Activated gamma-delta T cell (primary cell): ENCODE data around the gene UROC1.
A peak's percentile ranks its signal among the peaks of the same experiment; 100 is the strongest.

ENCODE experiments used
- DNase-seq: peaks from one replicate; lab custom pipeline; 2025; lab: John Stamatoyannopoulos, UW

The UROC1 gene

DNA sequence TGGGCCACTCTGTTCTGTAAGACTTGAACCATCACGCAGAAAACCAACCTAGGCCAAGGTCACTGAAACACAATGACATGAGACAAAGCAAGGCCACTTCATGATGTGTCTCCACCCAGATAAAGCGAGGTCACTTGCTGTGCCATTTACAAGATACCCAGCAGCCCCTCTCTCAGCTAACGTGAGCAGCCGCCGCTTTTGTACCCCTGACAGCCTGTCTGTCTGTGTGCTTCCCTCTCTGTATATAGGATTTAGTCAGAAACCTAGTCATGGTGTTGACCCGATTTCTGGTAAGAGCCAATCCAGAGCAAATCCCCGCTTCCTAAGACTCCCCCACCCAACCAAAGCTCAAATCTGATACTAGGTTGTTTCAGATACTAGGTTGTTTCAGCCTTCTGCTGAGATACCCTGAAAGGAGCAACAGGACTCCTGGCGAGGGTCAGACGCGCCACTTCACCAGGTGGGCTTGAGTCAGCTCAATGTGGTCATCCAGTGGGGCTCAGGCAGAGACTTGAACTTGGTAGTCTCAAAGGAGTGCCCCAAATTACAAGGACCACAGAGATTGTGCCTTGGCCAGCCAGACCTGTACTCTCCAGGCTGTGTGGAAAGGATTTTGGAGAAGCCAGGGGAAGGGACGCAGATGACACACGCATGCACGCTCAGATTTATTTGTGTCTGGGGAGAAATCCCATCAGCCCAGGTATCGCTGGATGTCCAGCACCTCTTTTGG is 38.8 kb downstream of the UROC1 start:
- DNase-seq = no peak

DNA sequence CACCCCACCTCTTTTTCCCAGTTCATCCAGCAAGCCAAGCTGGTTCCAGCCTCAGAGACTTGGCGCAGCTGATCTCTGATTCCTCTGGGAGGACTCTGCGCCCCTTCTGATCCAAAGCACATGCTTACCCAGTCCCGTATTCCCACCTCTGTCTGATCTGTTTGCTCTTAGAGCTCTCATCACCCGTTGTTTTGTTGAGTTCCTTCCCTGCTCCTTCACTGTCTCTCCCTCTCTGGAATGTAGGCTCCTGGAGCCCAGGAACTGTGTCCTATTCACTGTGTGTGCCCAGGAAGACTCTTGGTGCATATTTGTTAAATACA is 40.6 kb downstream of the UROC1 start:
- DNase-seq = no peak

DNA sequence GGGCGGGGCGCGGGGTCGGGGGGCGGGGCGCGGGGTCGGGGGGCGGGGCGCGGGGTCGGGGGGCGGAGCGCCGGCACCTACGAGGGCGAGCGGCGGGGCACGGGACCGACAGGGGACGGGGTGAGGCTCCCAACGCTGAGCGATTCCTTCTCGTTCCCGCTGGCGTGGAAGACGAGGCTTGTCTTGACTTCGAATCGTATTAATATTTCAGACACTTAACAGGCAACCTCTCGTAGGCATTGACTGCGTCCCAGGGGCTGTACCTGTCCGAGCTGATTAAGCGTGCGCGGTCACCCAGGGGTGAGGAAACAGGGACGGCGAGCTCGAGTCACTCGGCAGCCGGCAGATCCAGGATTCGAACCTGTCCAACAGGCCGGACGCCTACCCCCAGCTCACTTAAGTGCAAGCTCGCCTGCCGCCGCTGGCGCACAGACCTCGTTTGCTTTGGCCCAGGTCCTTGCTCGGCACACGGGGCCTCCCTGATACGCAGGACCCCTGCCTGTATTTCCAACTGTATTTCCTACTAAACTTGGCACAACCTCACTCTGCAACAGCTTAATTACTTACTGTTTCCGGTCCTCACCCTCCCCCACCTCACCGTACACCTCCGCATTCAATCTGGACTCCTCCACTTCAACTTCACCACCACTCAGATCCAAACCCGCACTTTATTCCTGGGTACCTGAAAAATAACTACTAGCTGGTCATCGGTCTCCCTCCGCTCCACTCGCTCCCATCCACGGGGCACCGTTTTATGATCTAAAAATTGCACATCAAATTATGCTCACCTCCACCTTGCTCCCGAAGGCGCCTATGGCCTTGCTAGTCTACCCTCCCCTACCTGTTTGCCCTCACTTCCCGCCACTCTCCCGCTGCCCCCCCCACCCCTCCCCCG is 41.2 kb downstream of the UROC1 start:
- DNase-seq = no peak

DNA sequence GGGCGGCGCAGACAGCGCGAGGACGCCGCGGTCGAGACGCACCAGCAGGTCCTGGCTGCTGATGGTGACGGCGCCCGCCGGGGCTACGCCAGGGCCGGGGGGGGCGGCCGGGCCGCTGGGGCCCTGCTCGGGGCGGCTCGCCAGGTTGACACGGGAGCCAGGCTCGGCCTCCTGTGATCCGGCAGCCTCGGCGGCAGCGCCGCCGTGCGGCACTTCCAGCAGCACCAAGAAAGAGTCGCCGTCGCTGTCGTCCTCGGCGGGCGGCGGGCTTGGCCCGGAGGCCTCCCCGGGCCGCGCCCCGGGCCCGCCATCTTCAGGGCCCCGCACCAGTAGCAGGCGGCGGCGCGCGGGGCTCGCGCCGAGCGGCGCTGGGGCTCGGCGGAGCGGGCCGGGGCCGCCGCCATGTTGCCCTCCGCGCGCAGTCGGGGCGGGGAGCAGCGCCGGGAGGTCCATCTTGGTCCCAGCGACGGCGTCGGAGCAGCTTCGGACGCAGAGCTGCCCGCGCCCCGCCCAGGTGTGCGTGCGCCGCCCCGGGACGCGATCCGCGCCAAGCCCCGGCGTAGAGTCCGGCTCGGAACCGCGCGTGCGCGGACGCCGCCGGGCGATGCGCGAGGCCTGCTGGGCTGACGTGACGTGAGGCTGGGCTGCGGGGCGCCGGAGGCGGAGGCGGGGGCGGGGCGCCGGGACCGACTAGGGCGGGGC is 42.0 kb downstream of the UROC1 start, which contains the start of gene ZXDC:
ZXDC (minus strand) TSS at position 479 of the 702 bp plus-strand sequence; CDS start at position 453, 26 bp downstream.
- peak; percentile 93 for DNase-seq

DNA sequence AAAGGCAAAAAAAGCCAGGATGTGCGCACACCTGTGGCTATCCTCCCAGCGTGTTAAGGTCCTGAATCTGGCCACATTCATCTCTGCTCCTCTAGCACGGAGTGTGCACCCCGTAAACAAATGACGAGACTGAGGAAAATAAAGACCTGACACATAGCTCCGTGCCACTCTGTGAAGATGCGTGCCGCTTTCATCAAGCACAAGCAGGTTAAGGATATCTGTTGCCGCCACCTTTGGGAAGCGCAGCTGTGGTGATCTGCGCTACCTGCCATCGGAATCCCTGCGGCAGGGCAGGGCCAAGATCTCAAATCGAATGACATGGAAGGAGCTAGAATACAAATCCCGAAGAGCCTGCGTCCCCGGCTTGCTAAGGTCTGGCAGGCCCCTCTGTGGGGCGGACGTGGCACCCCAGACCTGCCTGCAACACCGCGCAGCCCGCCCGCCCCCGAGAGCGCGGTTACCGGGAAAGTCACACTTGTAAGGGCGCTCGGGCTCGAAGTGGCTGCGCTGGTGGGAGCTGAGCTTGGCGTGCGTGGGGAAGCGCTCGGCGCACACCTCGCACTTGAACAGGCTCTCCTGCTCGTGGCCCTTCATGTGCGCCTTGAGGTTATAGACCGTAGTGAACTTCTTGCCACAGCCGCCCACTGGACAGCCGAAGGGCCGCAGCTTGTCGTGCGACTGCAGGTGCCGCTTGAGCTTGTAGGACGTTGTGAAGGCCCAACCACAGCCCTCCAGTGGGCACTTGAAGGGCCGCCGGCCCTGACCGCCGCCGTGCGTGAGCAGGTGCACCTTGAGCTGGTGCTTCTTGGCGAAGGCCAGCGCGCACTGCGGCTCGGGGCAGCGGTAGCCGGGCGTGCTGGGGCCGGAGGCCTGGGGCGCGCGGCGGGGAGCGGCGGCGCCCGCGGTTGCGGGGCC is 42.8 kb downstream of the UROC1 start:
- DNase-seq = peak; percentile 34

DNA sequence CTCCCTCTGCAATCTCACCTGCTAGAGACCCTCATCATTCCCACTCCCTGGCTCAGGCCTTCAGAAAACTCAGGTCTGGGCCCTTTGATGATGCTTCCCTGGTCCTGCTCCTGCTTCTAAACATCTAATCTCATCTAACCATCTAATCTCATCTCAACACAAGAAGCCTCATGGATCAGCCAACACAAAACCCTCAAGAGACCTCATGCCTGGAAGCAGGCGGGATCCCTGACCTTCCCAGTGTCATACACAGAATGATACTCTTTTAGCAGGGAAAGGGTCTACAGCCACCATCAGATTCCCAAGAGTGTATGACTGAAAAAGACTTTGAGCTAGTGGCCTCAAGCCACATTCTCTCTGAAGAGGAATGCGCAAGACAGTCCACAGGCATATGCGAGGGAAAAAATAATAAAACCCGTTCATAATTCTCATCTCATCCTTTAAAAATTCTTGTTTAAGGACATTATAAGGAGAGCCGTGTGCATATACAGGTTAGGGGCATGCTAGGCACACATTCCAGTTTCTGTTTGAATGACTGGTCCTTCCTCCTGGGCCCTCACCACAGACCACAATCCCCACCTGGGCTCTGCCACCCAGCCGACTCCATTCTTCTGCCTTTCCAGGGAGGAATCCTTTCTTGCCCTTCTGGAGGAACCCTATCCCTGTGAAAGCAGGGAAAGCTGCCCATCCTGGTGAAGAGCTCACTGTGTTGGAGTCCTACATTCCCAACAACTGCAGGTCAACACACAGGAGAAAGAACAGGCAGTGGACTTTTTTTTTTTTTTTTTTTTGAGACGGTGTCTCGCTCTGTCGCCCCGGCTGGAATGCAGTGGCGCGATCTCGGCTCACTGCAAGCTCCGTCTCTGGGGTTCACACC is 44.0 kb downstream of the UROC1 start:
- DNase-seq = no peak

DNA sequence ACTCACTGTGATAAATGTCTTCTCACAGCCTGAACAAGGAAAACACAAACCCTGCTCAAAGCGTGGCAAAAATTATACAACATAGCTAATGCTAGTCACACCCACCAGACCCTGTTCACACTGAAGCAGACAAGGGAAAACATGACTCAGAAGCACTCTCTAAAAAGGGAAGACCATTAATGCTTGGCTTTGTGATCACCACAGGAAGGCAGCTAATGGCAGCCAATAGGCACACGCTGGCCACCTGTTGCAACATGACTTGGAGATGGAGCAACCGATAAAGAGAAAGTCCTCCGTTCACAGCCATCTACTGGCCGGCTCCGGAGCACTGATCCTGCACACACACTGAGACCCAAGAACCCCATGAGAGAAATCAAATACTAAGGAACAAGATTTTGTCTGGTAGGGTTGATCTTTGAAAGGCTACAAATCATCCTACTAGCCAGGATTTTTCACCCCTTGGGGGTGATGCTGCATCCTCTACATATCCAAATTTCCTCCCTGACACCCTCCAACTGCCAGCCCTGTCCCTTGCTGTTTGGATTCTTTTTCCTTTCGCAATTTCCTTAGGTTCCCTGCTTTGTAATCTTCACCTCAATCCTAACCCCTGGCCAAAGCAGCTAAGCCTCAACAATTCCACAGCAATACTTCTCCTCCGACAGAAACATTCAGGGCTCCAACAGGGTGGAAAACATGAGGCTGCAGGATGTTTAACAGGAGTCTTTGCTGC is 45.1 kb downstream of the UROC1 start:
- DNase-seq = no peak

DNA sequence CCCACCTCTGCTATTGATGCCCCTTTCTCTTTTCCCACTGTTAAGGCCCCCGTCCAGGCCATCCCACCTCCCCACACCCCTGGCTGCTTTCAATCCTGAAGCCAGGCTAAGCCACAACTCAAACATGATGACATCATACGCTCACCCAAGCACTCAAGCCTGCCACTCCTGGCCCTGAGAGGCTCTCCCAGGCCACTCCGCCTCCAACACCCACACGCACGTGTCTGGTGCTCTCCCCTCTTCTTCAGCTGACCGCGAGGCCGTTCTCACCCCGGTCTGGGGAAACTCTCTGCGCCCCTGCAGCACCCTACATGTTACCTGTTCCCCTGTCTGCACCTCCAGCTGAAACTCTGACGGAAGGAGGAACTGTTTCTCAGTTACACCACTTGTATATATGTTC is 48.1 kb downstream of the UROC1 start:
- DNase-seq = no peak

DNA sequence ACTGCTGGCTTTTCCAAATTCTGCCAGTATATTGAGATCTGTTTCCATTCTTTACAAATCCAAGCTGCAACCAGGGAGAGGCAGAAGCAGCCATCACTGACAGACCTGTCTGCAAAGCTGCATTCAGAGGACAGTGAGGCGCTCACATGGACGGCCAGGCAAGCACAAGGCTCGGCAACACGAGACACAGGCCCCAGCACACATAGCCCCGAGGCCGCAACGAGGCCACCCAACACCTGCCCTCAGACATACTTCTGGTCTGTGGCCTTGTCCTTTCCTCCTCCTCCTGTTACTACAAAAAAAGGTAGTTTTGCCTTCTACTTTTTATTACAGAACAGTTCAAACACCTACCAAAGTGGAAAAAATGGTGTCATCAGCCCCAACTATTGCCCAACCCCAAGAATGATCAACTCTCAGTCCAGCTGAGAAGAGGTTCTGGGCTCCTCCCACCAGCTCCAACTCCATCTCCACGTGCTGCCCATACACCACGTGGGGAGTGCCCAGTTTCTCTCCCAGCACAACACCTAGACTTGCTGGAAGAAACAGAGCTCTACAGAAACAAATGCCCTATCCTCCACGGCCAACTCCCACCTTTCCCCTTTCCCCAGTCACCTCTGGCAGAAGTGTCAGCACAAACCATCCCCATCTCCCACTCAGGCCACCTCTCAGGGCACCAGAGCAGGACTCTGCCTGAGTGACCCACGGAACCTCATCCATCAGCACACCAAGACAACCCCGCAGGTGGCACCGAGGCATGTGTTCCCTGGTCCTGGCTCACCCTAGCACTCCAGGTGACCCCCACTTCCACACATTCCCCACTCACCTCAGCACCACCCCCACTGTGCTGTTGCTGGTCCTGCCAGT is 49.3 kb downstream of the UROC1 start:
- DNase-seq = no peak

DNA sequence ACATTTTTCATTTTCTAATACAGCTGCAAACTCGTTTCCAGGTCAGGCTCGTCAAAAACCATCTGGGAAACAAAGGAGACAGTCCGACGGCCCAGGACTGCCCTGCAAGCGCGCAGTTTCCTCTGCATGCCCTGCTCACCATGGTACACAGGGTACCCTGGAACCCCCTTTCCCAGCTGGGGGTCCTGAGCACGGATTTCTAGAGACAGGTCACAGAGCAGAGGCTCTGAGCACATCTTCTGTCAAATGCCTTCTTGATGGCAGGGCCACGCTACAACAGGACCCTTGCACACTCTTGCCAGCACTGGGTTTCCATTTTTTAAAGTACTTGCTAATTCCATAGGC is 50.0 kb downstream of the UROC1 start:
- DNase-seq = no peak

DNA sequence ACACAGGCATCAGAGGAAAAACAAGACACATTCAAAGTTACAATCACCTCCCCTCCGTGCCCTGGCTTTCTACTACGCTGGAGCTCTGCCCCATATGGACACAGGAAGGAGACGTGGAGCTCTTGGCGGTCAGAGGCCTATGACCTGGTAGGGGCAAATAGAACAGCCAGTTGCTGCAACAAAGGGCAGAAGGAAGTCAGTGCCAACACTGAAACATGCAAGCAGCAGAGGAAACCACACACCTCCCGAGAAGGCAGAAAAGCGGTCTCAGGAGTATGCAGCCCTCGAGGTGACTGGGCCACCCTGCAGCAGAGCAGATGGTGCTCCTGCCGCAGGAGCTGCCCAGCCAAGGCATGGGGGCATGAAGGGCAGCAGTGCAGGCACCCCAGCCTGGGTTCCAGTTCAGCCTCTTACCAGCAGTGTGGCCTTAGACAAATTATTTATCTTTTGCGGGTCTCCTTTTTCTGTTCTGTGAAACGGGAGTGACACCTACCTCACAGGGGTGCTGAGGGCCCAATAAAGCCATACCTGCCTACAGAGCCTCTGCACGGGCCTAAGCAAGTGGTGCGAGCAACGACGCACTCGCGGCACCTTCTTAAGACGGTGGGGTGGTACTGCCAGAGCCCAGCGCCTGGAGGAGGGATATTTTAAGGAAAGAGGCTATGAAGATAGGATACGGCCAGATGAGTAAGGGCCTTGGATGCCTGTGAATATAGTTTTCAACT is 50.5 kb downstream of the UROC1 start:
- no peak for DNase-seq

DNA sequence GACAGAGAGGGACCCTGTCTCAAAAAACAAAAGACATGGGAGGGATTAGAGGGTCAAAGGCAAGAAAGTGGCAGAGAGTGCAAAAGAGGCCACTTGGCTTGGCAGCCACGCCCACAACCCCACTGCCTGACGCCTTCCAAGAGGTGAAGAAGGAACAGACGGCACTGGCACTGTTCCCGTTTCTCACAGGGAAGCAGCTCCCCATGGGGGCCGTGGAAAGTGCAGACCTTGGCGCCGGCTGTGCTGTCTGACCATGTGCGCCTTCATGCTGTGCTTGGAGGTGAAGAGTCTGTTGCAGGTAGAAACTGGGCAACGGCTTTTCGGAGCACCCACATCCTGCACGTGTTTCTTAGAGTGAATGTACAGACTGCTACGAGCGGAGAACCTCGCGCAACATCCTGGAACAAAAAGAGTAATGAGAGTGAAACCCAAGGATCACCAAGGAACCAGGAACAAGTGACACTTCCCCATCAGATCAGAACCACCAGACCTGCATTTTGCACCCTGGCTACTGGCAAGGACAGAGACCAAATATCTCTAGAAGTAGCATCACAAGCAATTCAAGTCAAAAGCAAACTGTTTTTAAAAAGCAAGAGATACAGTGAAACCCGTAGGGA is 51.5 kb downstream of the UROC1 start:
- DNase-seq = no peak

DNA sequence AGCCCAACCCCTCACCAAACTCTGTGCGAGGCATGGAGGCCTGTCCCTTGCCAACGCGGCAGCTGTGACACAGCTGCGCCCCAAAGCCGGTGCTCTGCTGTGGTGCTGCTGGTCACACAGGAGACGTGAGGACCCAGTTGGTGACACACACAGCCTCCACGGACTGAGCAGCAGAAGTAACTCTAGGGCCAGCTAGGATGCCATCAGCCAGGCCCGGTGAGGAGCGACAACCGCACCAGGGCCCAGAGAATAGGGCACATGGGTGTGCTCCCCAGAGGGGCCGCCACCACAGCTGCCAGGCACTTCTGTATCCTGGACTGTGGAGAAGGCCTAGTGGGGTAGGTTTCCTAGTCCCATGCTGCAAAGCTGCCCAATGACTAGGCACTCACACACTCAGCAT is 52.6 kb downstream of the UROC1 start:
- DNase-seq = no peak

DNA sequence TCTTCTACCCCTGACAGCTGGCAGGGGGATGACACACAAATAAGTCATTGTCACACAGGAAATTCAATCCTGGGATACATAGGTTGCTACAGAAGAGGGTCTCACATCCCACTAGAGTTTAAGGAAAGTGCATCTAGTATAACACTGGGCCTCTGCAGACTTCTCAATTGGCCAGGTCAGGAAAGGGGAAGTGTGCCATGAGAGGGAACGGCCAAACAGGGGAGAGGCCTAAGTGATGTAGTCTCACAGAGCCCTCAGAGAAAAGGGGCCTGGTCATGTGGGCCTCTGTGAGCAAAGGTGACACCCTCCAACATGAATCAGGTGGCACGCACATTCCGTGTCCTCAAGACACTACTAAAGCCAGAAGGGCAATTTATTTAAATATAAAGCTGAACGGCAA is 53.1 kb downstream of the UROC1 start:
- DNase-seq = no peak

DNA sequence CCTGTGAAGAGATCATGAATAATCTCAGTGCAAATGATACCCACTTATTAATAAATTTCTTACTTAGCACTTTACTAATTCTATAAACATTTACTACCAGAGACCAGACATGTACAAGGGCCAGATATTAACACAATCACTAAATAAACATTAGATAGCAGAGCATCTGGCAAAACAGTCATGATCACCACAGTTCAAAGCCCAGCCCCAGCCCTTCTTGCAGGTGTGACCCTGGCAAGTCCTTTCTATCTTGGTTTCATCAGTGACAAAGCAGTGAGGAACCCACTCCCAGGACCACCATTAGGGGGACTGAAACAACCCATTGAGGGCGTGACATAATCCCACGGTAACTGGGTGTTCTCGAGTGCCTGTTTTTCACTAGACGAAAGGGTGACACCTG is 53.5 kb downstream of the UROC1 start:
- no peak for DNase-seq

DNA sequence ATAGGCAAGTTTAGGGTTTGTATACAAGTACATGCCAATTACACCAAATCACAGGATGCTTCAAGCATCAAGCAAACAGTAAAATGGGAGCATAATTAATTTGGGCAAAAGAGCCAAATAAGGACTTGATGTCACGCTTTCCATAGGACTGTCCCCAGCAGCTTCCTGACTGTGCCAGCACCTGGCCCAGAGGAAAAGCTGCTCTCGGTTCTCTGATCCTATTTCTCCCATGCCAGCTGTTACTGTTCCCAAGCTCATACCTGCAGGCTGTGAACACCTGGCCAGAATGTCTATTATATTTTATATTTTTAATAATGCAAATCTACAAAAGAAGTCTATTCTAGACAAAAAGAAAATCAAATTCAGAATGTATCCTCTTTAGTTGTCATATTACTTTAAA is 54.1 kb downstream of the UROC1 start:
- no peak for DNase-seq

DNA sequence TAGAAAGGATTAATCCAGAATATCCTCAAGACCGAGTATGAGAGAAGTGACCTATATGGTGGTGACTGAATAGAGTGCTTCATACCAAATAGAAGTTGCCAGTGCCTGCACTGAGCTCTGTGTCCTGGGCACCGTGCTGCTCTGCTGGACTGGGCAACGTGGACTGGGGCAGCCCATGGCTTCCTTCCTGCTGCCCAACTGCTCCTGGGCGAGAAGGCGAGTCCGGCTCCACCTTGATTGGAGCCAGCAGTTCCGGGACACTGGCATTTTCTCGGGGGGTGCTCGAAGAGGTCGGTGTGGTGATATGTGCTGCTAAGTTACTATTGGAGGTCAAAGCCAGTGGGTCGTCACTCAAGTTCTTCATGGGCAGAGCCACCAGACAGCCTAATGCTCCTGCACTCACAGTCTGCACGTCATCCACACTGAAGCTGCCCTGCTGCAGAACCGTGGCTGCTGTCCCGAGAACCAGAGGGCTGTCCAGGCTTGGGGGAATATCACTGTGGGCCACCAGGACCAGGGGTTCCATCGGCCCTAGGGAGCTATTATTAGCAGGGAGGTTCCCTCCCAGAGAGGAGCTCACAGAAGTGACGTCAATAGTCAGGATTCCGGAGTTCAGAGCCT is 56.0 kb downstream of the UROC1 start:
- DNase-seq = no peak

DNA sequence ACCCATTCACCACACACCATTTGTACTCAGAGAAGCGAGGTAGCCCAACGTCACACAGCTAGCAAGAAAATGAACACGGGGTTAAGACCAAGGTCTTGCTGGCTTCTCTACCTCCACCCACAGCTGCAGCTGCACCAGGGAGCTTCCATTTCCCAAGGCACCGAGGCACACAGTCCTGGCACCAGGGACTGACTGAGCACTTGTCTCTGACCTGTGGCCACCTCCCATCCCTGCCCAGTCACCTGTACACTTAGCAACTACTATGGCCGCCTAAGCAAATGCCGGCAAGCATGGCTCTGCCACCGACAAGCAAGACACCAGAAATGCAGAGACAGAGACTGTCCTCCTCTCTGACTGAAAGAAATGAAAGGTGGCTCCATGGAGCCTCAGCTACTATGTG is 57.2 kb downstream of the UROC1 start:
- DNase-seq = no peak
